Stimulated activated effector memory CD8-positive, alpha-beta T cell treated with anti-CD3 and anti-CD28 coated beads, Interleukin-12 subunit alpha, Interleukin-12 subunit beta, amount 100 ng/mL, for 72 hours (primary cell): ENCODE measurements around the gene PKP1.

ENCODE experiments used
- ATAC-seq: fragments of 150-1000 bp; cut with Tn5 transposase; 2 replicates; pipeline ENCODE4 v1.10.0; 2021
- DNase-seq, 2 donors: peaks; one replicate each; pipeline ENCODE4 v3.0.0; 2021 to 2022; ENCODE audit warnings: low spot score in 2 of 2
- H3K27ac Mint-ChIP-seq: one replicate; pipeline ENCODE4 v1.8.0; 2022; ENCODE audit warnings: mild to moderate bottlenecking, mixed read lengths
- H3K36me3 Mint-ChIP-seq: one replicate; pipeline ENCODE4 v1.8.0; 2022; ENCODE audit warnings: mild to moderate bottlenecking, mixed read lengths
- H3K4me1 Mint-ChIP-seq: one replicate; pipeline ENCODE4 v1.8.0; 2022; ENCODE audit warnings: mixed read lengths
- H3K4me3 Mint-ChIP-seq: one replicate; pipeline ENCODE4 v1.8.0; 2022; ENCODE audit warnings: mild to moderate bottlenecking, mixed read lengths
- H3K9me3 Mint-ChIP-seq: one replicate; pipeline ENCODE4 v1.8.0; 2022; ENCODE audit warnings: mixed read lengths

PKP1 gene

GRCh38 chr1:201285846-201286245, 2.5 kb downstream of the PKP1 start:
- Mint-ChIP-seq H3K4me3 (no peak overlapping the region), H3K27ac (no peak overlapping the region)
- DNase-seq = no peak

GRCh38 chr1:201286445-201286844, 3.1 kb downstream of the PKP1 start:
- DNase-seq (no peak), ATAC-seq (no peak)
- H3K27ac Mint-ChIP-seq = no peak overlapping the region
- H3K4me1 Mint-ChIP-seq = peaks cover 6% of the 10 kb centered on the region
- H3K36me3 Mint-ChIP-seq = no peaks in the 10 kb centered on the region
- no peaks in the 10 kb centered on the region for H3K9me3 Mint-ChIP-seq
- no peak overlapping the region for H3K4me3 Mint-ChIP-seq

More at GRCh38 chr1:201285846-201286245, 2.5 kb downstream of the PKP1 start:
- no peaks in the 10 kb centered on the region for H3K36me3 Mint-ChIP-seq
- peaks cover 6% of the 10 kb centered on the region for H3K4me1 Mint-ChIP-seq
- no peaks in the 10 kb centered on the region for H3K9me3 Mint-ChIP-seq
- no peak for ATAC-seq

- DNase-seq (no peak), ATAC-seq (no peak)
- Mint-ChIP-seq H3K36me3 (no peaks in the 10 kb centered on the region), H3K9me3 (no peaks in the 10 kb centered on the region), H3K4me1 (peaks cover 4% of the 10 kb centered on the region), H3K4me3 (no peak overlapping the region), H3K27ac (no peak overlapping the region)
These were observed 4.7 kb downstream of the PKP1 start for GRCh38 chr1:201288007-201288406.

- no peak overlapping the region for H3K27ac Mint-ChIP-seq
- DNase-seq (no peak), ATAC-seq (no peak)
- H3K4me1 Mint-ChIP-seq = no peaks in the 10 kb centered on the region
- H3K36me3 Mint-ChIP-seq = no peaks in the 10 kb centered on the region
- no peak overlapping the region for H3K4me3 Mint-ChIP-seq
- H3K9me3 Mint-ChIP-seq = no peaks in the 10 kb centered on the region
These were observed 5.5 kb downstream of the PKP1 start for GRCh38 chr1:201288765-201289164.

GRCh38 chr1:201290551-201290950, 7.2 kb downstream of the PKP1 start:
- no peak overlapping the region for H3K4me3 Mint-ChIP-seq
- no peak for ATAC-seq

GRCh38 chr1:201291916-201292315, 8.6 kb downstream of the PKP1 start:
- no peak for DNase-seq
- Mint-ChIP-seq H3K4me3 (no peak overlapping the region), H3K9me3 (no peaks in the 10 kb centered on the region), H3K27ac (no peak overlapping the region), H3K4me1 (no peaks in the 10 kb centered on the region), H3K36me3 (no peaks in the 10 kb centered on the region)
- no peak for ATAC-seq

More at GRCh38 chr1:201290551-201290950, 7.2 kb downstream of the PKP1 start:
- Mint-ChIP-seq H3K4me1 (no peaks in the 10 kb centered on the region), H3K36me3 (no peaks in the 10 kb centered on the region), H3K27ac (no peak overlapping the region), H3K9me3 (no peaks in the 10 kb centered on the region)
- DNase-seq = no peak

GRCh38 chr1:201294876-201295275, 11.6 kb downstream of the PKP1 start:
- no peak for ATAC-seq
- no peak overlapping the region for H3K27ac Mint-ChIP-seq
- H3K4me3 Mint-ChIP-seq = no peak overlapping the region
- no peaks in the 10 kb centered on the region for H3K36me3 Mint-ChIP-seq
- no peaks in the 10 kb centered on the region for H3K9me3 Mint-ChIP-seq
- no peaks in the 10 kb centered on the region for H3K4me1 Mint-ChIP-seq
- no peak for DNase-seq

- Mint-ChIP-seq H3K36me3 (no peaks in the 10 kb centered on the region), H3K27ac (no peak overlapping the region), H3K9me3 (no peaks in the 10 kb centered on the region), H3K4me1 (no peaks in the 10 kb centered on the region), H3K4me3 (no peak overlapping the region)
- ATAC-seq (no peak), DNase-seq (no peak)
These were observed 12.0 kb downstream of the PKP1 start for GRCh38 chr1:201295346-201295745.

- no peak overlapping the region for H3K4me3 Mint-ChIP-seq
- no peaks in the 10 kb centered on the region for H3K9me3 Mint-ChIP-seq
- H3K27ac Mint-ChIP-seq = no peak overlapping the region
- no peak for DNase-seq
- no peaks in the 10 kb centered on the region for H3K36me3 Mint-ChIP-seq
- no peaks in the 10 kb centered on the region for H3K4me1 Mint-ChIP-seq
- no peak for ATAC-seq
These were observed 12.6 kb downstream of the PKP1 start for GRCh38 chr1:201295861-201296260.

- ATAC-seq (no peak), DNase-seq (no peak)
- Mint-ChIP-seq H3K27ac (no peak overlapping the region), H3K4me3 (no peak overlapping the region), H3K4me1 (no peaks in the 10 kb centered on the region), H3K36me3 (no peaks in the 10 kb centered on the region), H3K9me3 (no peaks in the 10 kb centered on the region)
These were observed 13.0 kb downstream of the PKP1 start for GRCh38 chr1:201296352-201296751.

- no peaks in the 10 kb centered on the region for H3K9me3 Mint-ChIP-seq
- H3K4me3 Mint-ChIP-seq = no peak overlapping the region
- peak; percentile 12 for ATAC-seq
- no peak for DNase-seq
- H3K36me3 Mint-ChIP-seq = no peaks in the 10 kb centered on the region
- H3K27ac Mint-ChIP-seq = no peak overlapping the region
- H3K4me1 Mint-ChIP-seq = no peaks in the 10 kb centered on the region
These were observed 15.4 kb downstream of the PKP1 start for GRCh38 chr1:201298396-201299381.

- Mint-ChIP-seq H3K36me3 (no peaks in the 10 kb centered on the region), H3K27ac (no peak overlapping the region), H3K9me3 (no peaks in the 10 kb centered on the region), H3K4me3 (no peak overlapping the region), H3K4me1 (no peaks in the 10 kb centered on the region)
- no peak for ATAC-seq
- DNase-seq = no peak
These were observed 16.7 kb downstream of the PKP1 start for GRCh38 chr1:201299968-201300367.

GRCh38 chr1:201300641-201301040, 17.3 kb downstream of the PKP1 start:
- H3K9me3 Mint-ChIP-seq = no peaks in the 10 kb centered on the region
- no peaks in the 10 kb centered on the region for H3K36me3 Mint-ChIP-seq
- no peak for ATAC-seq
- H3K27ac Mint-ChIP-seq = no peak overlapping the region
- no peak for DNase-seq
- no peaks in the 10 kb centered on the region for H3K4me1 Mint-ChIP-seq
- no peak overlapping the region for H3K4me3 Mint-ChIP-seq

- Mint-ChIP-seq H3K4me1 (no peaks in the 10 kb centered on the region), H3K27ac (no peak overlapping the region), H3K4me3 (no peak overlapping the region), H3K9me3 (no peaks in the 10 kb centered on the region), H3K36me3 (no peaks in the 10 kb centered on the region)
- ATAC-seq (no peak), DNase-seq (no peak)
These were observed 19.2 kb downstream of the PKP1 start for GRCh38 chr1:201302163-201303152.

GRCh38 chr1:201304126-201304525, 20.8 kb downstream of the PKP1 start:
- no peaks in the 10 kb centered on the region for H3K9me3 Mint-ChIP-seq
- ATAC-seq (no peak), DNase-seq (no peak)
- H3K27ac Mint-ChIP-seq = no peak overlapping the region
- no peaks in the 10 kb centered on the region for H3K4me1 Mint-ChIP-seq
- no peak overlapping the region for H3K4me3 Mint-ChIP-seq
- H3K36me3 Mint-ChIP-seq = no peaks in the 10 kb centered on the region
